Ishikawa (cell line): ENCODE results near the gene CST7.

Source experiments
- EP300 ChIP-seq: IDR thresholded peaks from 2 replicates; pipeline ENCODE4 v1.6.1; 2012; ENCODE audit warnings: borderline replicate concordance
- FOXM1 ChIP-seq: IDR thresholded peaks from 2 replicates; pipeline ENCODE4 v1.6.1; 2012; ENCODE audit warnings: low read depth, borderline replicate concordance
- NFIC ChIP-seq: IDR thresholded peaks from 2 replicates; pipeline ENCODE4 v1.6.1; 2012
- YY1 ChIP-seq: IDR thresholded peaks from 2 replicates; pipeline ENCODE4 v1.6.1; 2012; ENCODE audit warnings: low read depth
- TF ChIP-seq, protein P1 (sequence below): IDR thresholded peaks from 2 replicates; pipeline ENCODE4 v1.6.1; 2012; ENCODE audit warnings: low read depth, mild to moderate bottlenecking

DNA sequence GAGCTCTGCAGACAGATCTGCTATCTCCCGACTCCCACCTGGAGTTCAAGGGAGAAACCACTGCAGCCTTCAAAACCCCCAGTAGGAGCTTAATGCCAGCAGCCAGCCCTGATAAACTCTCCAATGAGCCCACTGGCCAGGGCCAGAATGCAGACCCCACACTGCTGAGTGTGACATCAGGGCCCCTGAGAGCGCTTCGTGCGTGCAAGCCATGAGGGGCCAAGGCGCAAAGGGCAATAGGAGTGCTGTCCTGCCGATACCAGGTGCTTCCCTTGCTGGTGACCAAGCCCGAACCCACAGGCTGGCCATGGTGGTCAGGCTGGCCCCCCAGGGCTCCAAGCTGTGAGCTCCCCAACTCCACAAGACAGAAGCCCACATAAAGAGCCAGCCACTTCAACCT is 33.2 kb upstream of the CST7 start:
- TF ChIP-seq, protein P1, sequence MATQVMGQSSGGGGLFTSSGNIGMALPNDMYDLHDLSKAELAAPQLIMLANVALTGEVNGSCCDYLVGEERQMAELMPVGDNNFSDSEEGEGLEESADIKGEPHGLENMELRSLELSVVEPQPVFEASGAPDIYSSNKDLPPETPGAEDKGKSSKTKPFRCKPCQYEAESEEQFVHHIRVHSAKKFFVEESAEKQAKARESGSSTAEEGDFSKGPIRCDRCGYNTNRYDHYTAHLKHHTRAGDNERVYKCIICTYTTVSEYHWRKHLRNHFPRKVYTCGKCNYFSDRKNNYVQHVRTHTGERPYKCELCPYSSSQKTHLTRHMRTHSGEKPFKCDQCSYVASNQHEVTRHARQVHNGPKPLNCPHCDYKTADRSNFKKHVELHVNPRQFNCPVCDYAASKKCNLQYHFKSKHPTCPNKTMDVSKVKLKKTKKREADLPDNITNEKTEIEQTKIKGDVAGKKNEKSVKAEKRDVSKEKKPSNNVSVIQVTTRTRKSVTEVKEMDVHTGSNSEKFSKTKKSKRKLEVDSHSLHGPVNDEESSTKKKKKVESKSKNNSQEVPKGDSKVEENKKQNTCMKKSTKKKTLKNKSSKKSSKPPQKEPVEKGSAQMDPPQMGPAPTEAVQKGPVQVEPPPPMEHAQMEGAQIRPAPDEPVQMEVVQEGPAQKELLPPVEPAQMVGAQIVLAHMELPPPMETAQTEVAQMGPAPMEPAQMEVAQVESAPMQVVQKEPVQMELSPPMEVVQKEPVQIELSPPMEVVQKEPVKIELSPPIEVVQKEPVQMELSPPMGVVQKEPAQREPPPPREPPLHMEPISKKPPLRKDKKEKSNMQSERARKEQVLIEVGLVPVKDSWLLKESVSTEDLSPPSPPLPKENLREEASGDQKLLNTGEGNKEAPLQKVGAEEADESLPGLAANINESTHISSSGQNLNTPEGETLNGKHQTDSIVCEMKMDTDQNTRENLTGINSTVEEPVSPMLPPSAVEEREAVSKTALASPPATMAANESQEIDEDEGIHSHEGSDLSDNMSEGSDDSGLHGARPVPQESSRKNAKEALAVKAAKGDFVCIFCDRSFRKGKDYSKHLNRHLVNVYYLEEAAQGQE = no peak
- TF ChIP-seq EP300 (no peak), NFIC (no peak), YY1 (no peak), FOXM1 (no peak)
